Measurements from ENCODE around the gene CECR2.
"Not testable (repeated sequence)": the region's sequence is repeated elsewhere in the genome, so short reads cannot be mapped to it uniquely, and the experiment has no call there.

CECR2 gene

DNA sequence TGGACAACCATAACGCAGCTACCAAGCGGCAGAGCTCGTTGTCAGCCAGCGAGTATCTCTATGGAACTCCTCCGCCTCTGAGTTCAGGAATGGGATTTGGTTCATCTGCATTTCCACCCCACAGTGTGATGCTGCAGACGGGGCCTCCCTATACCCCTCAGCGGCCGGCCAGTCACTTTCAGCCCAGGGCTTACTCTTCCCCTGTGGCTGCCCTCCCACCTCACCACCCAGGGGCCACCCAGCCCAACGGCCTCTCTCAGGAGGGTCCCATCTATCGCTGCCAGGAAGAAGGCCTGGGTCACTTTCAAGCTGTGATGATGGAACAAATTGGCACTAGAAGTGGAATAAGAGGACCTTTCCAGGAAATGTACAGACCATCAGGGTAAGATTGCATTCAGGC lies 179.9 kb downstream of the CECR2 start:
- no peak for DNase-seq (ENCODE audit: low spot score)
- H3K9me3 Mint-ChIP-seq, result no peaks in the 10 kb centered on the region
- H3K4me3 Mint-ChIP-seq, result no peak overlapping the region

DNA sequence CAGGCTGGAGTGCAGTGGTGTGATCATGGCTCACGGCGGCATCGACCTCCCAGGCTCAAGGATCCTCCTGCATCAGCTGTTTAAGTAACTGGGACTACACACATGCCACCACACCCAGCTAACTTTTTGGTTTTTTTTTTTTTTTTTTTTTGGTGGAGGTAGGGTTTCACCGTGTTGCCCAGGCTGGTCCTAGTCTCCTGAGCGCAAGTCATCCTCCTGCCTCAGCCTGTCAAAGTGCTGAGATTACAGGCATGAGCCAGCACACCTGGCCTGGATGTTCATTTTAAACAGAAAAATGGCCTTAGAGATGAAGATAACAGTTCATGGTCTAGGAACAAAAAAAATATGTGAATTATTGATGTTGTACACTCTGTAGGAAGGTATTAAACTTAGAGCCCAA lies 180.4 kb downstream of the CECR2 start:
- H3K36me3 Mint-ChIP-seq (ENCODE audit: low read depth), result no peaks in the 10 kb centered on the region
- no peaks in the 10 kb centered on the region for H3K9me3 Mint-ChIP-seq
- no peaks in the 10 kb centered on the region for H3K27me3 Mint-ChIP-seq (ENCODE audit: low read depth)
- no peaks in the 10 kb centered on the region for H3K4me1 Mint-ChIP-seq (ENCODE audit: low read depth)
- no peak for DNase-seq (ENCODE audit: low spot score)
- no peak overlapping the region for H3K4me3 Mint-ChIP-seq
- H3K27ac Mint-ChIP-seq, result no peak overlapping the region

More for the DNA sequence above, 179.9 kb downstream of the CECR2 start:
- Mint-ChIP-seq H3K27me3 (ENCODE audit: low read depth) (no peaks in the 10 kb centered on the region), H3K27ac (no peak overlapping the region), H3K36me3 (ENCODE audit: low read depth) (no peaks in the 10 kb centered on the region), H3K4me1 (ENCODE audit: low read depth) (no peaks in the 10 kb centered on the region)

DNA sequence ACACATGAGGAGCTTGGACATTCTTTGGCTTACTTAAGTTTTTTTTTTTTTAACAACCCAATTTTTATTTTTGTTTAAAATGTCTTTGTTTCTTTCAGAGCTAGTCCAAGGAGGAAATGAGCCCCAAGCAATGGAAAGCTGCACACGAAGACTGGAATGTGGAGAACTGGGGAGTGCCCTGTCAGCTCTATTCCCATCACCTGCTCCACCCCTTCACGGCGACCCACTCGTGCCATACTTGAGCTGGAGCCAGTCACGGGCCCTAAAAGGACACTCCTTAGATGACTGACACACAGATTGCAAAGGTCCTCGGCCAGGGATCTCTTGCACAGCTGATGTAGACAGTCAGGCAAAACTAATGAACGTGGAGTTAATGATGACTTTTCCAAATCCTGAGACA lies 183.5 kb downstream of the CECR2 start:
- Mint-ChIP-seq H3K4me3 (no peak overlapping the region), H3K36me3 (ENCODE audit: low read depth) (no peaks in the 10 kb centered on the region), H3K4me1 (ENCODE audit: low read depth) (no peaks in the 10 kb centered on the region), H3K27me3 (ENCODE audit: low read depth) (no peaks in the 10 kb centered on the region), H3K9me3 (no peaks in the 10 kb centered on the region), H3K27ac (no peak overlapping the region)
- no peak for DNase-seq (ENCODE audit: low spot score)

DNA sequence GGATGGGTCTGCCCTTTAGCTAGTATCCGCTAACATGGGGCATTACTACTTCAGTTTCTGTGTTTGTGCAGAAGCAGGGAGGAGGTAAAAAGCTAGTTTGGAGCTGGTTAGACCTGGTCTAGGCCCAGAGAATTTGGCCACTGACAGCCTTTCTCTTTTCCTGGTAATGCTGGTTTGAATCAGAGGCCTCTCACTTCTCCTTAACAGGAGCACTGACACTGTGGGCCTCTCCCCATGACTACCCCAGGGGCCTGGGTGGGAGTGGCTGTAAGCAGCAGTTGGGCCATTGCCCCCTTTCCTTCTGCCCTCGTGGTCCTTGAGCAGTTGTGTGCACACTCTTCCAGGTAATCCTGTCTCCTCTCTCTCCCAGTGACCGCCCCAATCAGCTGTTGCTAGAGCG lies 185.6 kb downstream of the CECR2 start:
- Mint-ChIP-seq H3K9me3 (no peaks in the 10 kb centered on the region), H3K27me3 (ENCODE audit: low read depth) (no peaks in the 10 kb centered on the region), H3K27ac (no peak overlapping the region), H3K4me3 (no peak overlapping the region), H3K36me3 (ENCODE audit: low read depth) (no peaks in the 10 kb centered on the region), H3K4me1 (ENCODE audit: low read depth) (no peaks in the 10 kb centered on the region)
- no peak for DNase-seq (ENCODE audit: low spot score)

DNA sequence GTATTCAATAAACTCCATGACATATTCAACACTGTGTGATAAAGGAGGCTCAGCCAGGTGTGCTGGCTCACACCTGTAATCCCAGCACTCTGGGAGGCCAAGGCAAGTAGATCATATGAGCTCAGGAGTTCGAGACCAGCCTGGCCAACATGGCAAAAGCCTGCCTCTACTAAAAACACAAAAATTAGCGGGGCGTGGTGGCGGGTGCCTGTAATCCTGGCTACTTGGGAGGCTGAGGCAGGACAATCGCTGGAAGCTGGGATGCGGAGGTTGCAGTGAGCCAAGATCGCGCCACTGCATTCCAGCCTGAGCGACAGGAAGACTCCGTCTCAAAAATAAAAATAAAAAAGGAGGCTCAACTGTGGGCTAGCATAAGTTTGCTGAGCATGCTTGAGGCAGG lies 189.9 kb downstream of the CECR2 start:
- no peaks in the 10 kb centered on the region for H3K36me3 Mint-ChIP-seq (ENCODE audit: low read depth)
- H3K4me1 Mint-ChIP-seq (ENCODE audit: low read depth), result no peaks in the 10 kb centered on the region
- no peak overlapping the region for H3K27ac Mint-ChIP-seq
- no peak for DNase-seq (ENCODE audit: low spot score)
- H3K9me3 Mint-ChIP-seq, result no peaks in the 10 kb centered on the region
- H3K27me3 Mint-ChIP-seq (ENCODE audit: low read depth), result peaks cover 2% of the 10 kb centered on the region
- H3K4me3 Mint-ChIP-seq, result no peak overlapping the region

DNA sequence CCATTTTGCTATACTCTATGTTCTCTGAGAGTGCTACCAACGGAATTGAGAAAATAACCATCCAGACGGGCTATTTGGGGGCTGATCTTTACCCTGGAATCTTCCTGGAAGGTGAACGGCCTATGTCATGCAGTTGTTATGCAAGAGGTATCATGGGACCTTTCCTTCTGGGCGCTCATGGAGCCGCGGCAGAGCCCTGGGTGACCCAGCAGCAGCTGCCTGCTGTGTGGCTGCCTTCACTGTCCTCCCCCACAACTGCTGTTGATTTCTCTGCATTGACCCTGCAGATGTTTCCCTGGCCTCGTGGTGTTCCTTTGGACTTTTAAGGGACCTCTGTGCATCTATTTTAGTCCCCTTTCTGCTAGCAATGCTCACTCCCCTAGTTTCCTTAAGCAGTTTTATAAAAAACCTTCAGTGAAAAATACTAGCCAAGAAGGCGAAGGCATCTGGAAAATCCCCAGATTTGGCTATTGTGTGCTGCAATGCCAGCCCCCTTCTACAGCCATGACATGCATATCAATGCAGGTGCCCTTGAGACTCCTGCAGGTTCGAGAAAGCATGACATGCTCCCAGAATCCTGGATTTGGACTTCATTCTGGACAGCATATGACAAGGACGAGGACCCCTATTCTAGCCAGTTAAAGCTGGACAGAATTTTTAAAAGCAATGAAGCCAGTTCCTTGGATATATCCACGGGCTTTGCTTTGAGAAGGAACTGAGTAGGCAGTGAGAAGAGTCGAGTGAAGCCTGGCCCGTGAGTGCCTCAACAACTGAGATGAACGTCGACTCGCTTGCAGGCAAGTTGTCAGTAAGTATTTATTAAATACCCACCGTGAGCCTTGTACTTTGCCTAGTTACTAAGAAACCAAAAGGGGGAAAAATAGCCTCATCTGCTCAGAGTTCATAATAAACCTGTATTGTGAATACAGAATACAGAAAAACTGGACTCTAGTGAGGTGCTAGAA lies 193.9 kb downstream of the CECR2 start, which contains the start of gene SLC25A18:
Gene SLC25A18, plus strand, starts transcription at position 593 of the 965 bp plus-strand sequence. CDS start 16,447 bp downstream, outside the sequence.
- DNase-seq (ENCODE audit: low spot score), result no peak
- H3K36me3 Mint-ChIP-seq (ENCODE audit: low read depth), result no peaks in the 10 kb centered on the region
- no peak within 1 kb of the TSS for H3K27ac Mint-ChIP-seq

DNA sequence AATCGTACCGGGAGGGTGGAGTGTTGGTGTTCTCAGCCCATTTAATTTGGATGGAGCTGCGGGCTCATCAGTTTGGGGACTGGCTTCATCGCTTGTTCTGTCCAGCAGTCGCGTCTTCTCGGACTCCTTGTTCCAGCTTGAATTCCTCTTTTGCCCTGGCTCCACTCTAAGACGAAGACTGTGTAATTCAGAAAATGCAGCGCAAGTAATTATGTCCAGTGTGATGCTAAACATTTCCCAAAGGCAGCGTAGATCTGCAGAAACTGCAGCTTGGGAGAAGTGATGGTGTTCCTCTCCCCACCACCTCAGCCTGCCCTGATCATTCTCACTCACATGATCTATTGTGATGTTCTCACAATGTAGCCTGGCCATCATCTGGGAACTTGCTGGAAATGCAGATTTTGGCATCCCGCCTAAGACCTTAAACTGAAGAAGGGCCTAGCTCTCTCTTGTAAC lies 194.7 kb downstream of the CECR2 start:
- Mint-ChIP-seq H3K4me1 (ENCODE audit: low read depth) (no peaks in the 10 kb centered on the region), H3K4me3 (no peak overlapping the region), H3K36me3 (ENCODE audit: low read depth) (no peaks in the 10 kb centered on the region), H3K27ac (no peak overlapping the region), H3K9me3 (no peaks in the 10 kb centered on the region), H3K27me3 (ENCODE audit: low read depth) (peaks cover 2% of the 10 kb centered on the region)
- no peak for DNase-seq (ENCODE audit: low spot score)

More for the DNA sequence above, 193.9 kb downstream of the CECR2 start, which contains the start of gene SLC25A18:
- Mint-ChIP-seq H3K27me3 (ENCODE audit: low read depth) (peaks cover 2% of the 10 kb centered on the region), H3K9me3 (no peaks in the 10 kb centered on the region), H3K4me1 (ENCODE audit: low read depth) (no peaks in the 10 kb centered on the region), H3K4me3 (no peak within 1 kb of the TSS)

DNA sequence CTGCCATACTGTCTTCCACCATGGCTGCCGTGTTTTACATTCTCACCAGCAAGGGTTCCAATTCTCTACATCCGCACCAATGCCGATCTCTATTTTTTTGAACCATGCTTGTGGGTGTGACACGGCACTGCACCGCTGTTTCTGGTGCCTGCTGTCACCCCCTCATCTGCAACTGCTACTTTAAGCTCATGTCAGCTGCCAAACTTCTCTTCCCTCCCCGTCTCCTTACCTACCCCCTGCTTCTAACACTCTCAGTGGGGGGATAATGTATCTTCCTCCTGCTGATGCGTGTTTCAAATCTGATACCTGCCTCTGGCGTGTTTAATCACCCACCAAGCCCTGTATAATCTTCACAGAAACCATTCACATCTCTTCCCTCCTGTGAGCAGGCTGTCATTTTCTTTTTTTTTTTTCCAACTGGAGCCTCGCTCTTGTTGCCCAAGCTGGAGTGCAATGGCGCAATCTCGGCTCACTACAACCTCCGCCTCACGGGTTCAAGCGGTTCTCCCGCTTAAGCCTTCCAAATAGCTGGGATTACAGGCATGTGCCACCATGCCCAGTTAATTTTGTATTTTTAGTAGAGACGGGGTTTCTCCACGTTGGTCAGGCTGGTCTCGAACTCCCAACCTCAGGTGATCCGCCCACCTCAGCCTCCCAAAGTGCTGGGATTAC lies 196.9 kb downstream of the CECR2 start:
- not testable (repeated sequence) for H3K36me3 Mint-ChIP-seq (ENCODE audit: low read depth); DNase-seq (ENCODE audit: low spot score); H3K4me3 Mint-ChIP-seq; H3K4me1 Mint-ChIP-seq (ENCODE audit: low read depth); H3K27me3 Mint-ChIP-seq (ENCODE audit: low read depth); H3K9me3 Mint-ChIP-seq; H3K27ac Mint-ChIP-seq

DNA sequence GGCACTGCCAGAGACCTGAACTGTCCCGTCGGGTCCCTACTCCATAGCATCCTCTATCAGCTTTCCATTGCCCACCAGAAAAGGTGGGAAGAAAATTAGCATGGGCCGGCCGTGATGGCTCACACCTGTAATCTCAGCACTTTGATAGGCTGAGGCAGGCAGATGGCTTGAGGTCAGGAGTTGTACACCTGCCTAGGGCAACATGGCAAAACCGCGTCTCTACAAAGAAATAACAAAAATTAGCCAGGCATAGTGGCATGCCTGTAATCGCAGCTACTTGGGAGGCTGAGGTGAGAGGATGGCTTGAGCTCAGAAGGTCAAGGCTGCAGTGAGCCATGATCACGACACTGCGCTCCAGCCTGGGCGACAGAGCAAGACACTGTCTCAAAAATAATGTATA lies 197.5 kb downstream of the CECR2 start:
- Mint-ChIP-seq H3K27me3 (ENCODE audit: low read depth) (peaks cover 2% of the 10 kb centered on the region), H3K36me3 (ENCODE audit: low read depth) (no peaks in the 10 kb centered on the region), H3K9me3 (no peaks in the 10 kb centered on the region), H3K27ac (no peak overlapping the region), H3K4me3 (no peak overlapping the region), H3K4me1 (ENCODE audit: low read depth) (no peaks in the 10 kb centered on the region)
- no peak for DNase-seq (ENCODE audit: low spot score)

DNA sequence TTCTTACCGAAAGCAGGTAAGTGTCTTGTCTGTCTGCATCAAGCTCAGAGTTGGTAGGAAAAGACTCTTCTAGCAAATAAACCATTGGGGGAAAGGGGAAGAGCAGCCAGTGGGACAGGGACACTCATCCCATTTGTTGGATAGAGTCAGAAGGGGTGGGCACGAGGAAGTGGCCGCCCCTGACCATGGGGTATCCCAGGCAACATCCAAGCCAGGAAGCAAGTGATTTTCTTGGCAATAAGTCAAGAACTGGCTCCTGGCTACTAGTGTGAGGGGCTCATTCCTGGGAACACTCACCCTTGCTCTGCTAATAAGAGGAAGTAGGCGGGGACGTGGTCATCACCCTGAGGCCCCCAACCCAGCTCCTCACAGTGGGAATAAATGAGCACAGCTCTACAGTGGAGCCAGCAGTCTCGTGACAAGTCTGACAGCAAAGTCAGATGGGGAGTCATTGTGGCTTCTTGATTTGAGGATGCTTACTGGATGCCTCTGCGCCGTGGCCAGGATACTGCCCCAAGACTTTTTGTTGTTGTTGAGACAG lies 200.8 kb downstream of the CECR2 start:
- H3K27ac Mint-ChIP-seq, result no peak overlapping the region
- H3K9me3 Mint-ChIP-seq, result no peaks in the 10 kb centered on the region
- no peaks in the 10 kb centered on the region for H3K4me1 Mint-ChIP-seq (ENCODE audit: low read depth)
- H3K27me3 Mint-ChIP-seq (ENCODE audit: low read depth), result no peaks in the 10 kb centered on the region
- H3K36me3 Mint-ChIP-seq (ENCODE audit: low read depth), result no peaks in the 10 kb centered on the region
- no peak overlapping the region for H3K4me3 Mint-ChIP-seq
- DNase-seq (ENCODE audit: low spot score), result no peak

DNA sequence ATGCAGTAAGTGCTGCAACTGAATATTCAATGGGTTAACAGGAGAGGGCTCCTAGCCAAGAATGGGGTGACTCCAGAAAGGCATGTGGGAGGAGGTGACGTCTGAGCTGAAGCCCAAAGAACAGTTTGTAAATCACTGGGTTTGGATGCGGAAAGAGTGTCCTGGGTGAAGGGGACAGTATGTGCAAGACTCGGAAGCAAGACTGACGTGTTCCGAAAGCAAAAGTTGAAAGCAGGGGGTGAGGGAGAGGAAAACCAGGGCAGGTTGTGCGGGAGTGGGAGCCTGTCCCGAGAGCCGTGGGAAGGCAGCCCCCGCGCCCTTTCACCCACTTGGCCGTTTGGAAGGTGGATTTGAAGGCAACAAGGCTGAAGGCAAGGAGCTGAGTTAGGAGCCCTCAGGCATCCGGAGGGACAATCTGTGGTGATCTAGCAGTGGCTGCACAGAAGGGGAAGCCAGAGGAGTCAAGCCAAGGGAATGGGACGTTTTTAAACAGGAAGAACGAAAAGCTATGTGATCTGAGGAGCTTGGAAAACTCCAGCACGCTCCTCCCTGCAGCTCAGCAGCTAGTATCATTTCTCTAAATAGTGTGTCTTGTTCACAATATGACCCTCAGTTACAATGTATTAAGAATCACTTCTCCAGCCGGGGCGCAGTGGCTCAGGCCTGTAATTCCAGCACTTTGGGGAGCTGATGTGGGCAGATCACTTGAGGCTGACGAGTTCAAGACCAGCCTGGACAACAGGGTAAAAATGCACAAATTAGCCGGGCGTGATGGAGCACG lies 201.8 kb downstream of the CECR2 start:
- Mint-ChIP-seq H3K4me3 (no peak overlapping the region), H3K4me1 (ENCODE audit: low read depth) (no peaks in the 10 kb centered on the region), H3K36me3 (ENCODE audit: low read depth) (no peaks in the 10 kb centered on the region), H3K9me3 (no peaks in the 10 kb centered on the region), H3K27ac (no peak overlapping the region), H3K27me3 (ENCODE audit: low read depth) (no peaks in the 10 kb centered on the region)
- DNase-seq (ENCODE audit: low spot score), result no peak

DNA sequence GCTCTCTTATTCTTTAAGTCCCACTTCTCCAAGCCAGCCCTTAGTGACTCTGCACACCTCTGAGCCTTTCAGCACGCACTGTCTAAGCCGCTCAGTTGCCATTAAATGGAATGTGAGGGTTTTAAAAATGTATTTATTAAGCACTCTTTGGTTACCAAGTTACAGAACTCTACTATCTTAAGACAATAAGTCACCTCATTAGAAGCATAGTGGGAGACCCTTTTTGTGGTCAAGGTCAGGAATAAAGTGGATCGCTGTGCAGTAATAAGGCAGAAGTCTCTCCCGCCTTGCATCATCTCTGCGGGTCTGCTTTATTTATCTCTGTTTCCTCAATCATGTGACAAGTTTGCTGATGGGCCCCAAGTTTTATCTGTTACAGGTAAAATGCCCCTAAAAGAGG lies 205.9 kb downstream of the CECR2 start:
- no peak overlapping the region for H3K27ac Mint-ChIP-seq
- H3K4me3 Mint-ChIP-seq, result no peak overlapping the region
- H3K27me3 Mint-ChIP-seq (ENCODE audit: low read depth), result no peaks in the 10 kb centered on the region
- DNase-seq (ENCODE audit: low spot score), result no peak
- no peaks in the 10 kb centered on the region for H3K36me3 Mint-ChIP-seq (ENCODE audit: low read depth)
- no peaks in the 10 kb centered on the region for H3K4me1 Mint-ChIP-seq (ENCODE audit: low read depth)
- H3K9me3 Mint-ChIP-seq, result no peaks in the 10 kb centered on the region

DNA sequence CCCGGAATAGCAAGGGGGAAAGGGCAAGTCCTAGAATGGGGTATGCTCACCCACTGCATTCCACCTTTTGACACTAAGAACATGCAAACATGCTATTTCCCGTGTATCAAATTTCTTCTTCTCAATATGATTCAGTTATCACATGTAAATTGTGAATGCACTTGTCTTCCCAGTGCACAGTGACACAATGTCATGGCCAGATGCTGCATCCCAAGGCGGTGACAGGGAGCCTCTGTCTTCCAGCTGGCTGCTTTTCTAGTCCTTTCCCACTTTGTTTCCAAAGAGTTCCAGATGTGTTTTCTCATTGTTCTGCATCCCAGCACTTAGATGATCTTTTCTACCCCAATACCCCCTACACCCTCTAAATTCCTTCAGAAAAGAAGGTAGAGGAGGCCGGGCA lies 206.4 kb downstream of the CECR2 start:
- H3K27me3 Mint-ChIP-seq (ENCODE audit: low read depth), result no peaks in the 10 kb centered on the region
- H3K27ac Mint-ChIP-seq, result no peak overlapping the region
- H3K36me3 Mint-ChIP-seq (ENCODE audit: low read depth), result no peaks in the 10 kb centered on the region
- no peaks in the 10 kb centered on the region for H3K9me3 Mint-ChIP-seq
- H3K4me1 Mint-ChIP-seq (ENCODE audit: low read depth), result no peaks in the 10 kb centered on the region
- DNase-seq (ENCODE audit: low spot score), result no peak
- H3K4me3 Mint-ChIP-seq, result no peak overlapping the region
